Placental epithelial cell (primary cell): ENCODE measurements around the gene SHQ1. TPM values are rescaled to one million over a fixed set of nuclear protein-coding genes. Genes with fewer than 3 reads are reported as not detected.

ENCODE experiments used
- total RNA-seq: library from RNA; depleted of rRNA; stranded (reverse); fragments of >200 nt; gene quantifications from 2 replicates; pipeline ENCODE4 v1.2.3, GENCODE V29; 2012

SHQ1 gene
- total RNA-seq = 14.1 and 18.5 TPM in 2 replicates

DNA sequence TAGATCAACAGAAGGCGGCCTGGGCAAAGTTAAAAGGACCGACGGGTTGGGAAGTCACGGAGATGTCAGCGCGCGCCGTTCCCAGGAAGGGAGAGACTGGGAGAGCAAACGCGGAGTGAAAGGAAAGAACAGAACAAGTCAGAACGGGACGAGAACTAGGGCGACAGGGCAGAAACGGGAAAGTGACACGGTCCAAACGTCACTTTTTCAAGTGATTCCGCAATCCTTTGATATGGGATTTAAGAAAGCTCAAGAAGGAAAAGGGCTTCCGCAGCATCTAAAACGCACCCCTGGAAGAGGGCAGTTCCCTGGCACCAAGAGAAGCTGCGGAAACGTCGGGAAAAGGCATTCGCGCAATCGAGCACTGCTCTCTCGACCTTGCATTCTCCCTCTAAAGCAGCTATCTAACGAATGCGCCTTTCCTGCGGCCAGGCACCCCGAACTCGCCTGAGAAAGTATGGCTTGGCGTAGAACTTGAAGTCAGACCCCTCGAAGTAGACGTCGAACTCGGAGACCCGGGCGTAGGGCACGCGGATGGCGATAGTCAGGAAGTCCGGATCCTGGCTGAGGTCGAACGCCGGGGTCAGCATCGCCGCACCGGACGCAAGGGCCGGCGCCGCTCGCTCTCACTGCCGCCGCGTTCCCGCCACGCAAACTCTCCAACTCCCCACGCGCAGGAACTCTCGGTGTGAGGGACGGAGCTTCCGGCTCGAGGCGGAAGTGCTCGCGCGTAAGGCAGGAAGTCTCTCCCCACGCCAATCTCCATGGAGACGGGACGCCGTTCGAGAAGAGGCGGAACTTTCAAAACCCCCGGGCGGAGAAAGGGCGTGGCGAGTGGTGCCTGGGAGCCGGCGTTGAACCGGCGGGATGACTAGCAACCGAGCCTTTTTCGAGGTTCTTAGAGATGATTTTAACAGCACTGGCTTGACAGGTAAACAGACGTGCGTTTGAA lies at the start of gene SHQ1:
SHQ1 (minus strand) TSS at position 695 of the 952 bp plus-strand sequence; CDS start at position 590, 105 bp downstream.

DNA sequence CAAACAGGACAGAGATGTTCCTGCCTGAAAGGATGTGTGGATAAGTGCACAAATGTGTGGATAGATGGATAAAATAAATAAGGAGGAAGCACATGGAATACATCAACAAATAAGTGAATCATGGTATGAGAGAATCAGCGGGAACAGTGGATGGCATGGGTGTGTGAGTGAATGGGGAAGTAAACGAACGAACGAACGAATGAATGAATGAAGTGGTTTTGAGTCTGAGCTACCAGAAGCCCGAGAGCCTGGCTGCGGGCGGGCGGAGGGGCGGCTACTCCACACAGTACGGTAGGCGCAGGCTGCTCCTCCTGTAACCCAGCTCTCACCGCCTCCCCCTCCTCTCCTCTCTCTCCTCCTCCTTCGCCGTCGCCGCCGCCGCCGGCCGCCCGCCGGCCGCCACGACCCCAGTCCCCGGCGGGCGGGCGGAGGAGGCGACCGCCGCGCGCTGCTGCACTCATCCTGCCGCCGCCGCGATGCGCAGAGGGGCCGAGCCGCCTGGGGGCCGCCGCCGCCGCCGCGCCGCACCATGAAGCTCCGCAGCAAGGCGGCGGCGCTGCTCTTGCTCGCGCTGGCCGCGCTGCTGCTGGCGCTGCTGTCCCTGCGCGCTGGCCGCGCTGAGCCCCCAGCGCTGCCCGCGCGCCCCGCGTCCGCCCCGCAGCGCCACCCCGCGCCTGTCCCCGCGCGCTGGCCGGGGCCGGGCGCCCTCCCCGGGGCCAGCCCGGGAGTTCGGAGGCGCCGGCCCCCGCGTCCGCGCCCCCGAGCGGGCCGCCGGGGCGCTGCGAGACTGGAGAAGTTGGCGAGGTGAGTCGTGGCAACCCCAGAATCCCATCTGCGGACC lies 39.7 kb upstream of the SHQ1 start, which contains the start of gene GXYLT2:
GXYLT2 (plus strand) TSS at position 342 of the 841 bp plus-strand sequence; CDS start at position 530, 188 bp downstream.

Other genes starting within 250 kb of the SHQ1 start
- gene GXYLT2, start 39.6 kb upstream of the SHQ1 start, total RNA-seq = 0.65 and 0.79 TPM in 2 replicates
- 62.9 and 68.7 TPM in 2 replicates for gene PPP4R2, start 148.4 kb upstream of the SHQ1 start, total RNA-seq
- gene EBLN2, start 213.2 kb upstream of the SHQ1 start, total RNA-seq = 8.9 and 9.8 TPM in 2 replicates